HEK293 (cell line): ENCODE data around the gene HERC4.

Experiments used
- CTCF ChIA-PET: fragments of 350-600 bp; formaldehyde crosslinking; extraction: SDS; loops from one replicate; lab custom pipeline; 2021; ENCODE audit warnings: antibody characterized with exemption; lab: Yijun Ruan, JAX
- POLR2A ChIA-PET: fragments of 300-600 bp; formaldehyde crosslinking; extraction: SDS; loops from one replicate; lab custom pipeline; 2020; ENCODE audit warnings: antibody characterized with exemption, inconsistent platforms; lab: Yijun Ruan, JAX
- H3K27ac ChIP-seq: fragments of 200-500 bp; sonication (Bioruptor generic); 2 replicates; pipeline ENCODE4 v1.5.1; 2014; ENCODE audit warnings: low read depth, low read length, control low read depth, inconsistent platforms; ENCODE audit errors: extremely low read depth
- H3K36me3 ChIP-seq, 2 experiments: fragments of 200-500 bp in 1 of 2; sonication (Bioruptor generic) in 1 of 2; 1 replicate in 1 of 2; 2 replicates in 1 of 2; pipeline ENCODE4 v1.5.1; 2014 to 2017; ENCODE audit warnings: inconsistent platforms in 2 of 2, low read length in 2 of 2; ENCODE audit not compliant: control insufficient read depth in 2 of 2, insufficient read depth in 1 of 2
- H3K4me1 ChIP-seq: fragments of 200-500 bp; sonication (Bioruptor generic); 2 replicates; pipeline ENCODE4 v1.5.1; 2014; ENCODE audit warnings: mild to moderate bottlenecking, low read length, inconsistent platforms; ENCODE audit not compliant: control insufficient read depth, insufficient read depth
- H3K4me3 ChIP-seq: 2 replicates; pipeline ENCODE4 v1.5.1; 2011; ENCODE audit warnings: low read depth, mild to moderate bottlenecking, control low read depth, low read length, moderate library complexity
- H3K9me3 ChIP-seq: fragments of 200-500 bp; sonication (Bioruptor generic); 2 replicates; pipeline ENCODE4 v1.5.1; 2014; ENCODE audit warnings: low read depth, low read length, inconsistent platforms; ENCODE audit not compliant: control insufficient read depth, insufficient read depth
- PATZ1 ChIP-seq: fragments of 450-650 bp; formaldehyde crosslinking; IDR thresholded peaks from 2 replicates; pipeline ENCODE4 v1.5.1; 2016; ENCODE audit warnings: missing biosample characterization, missing genetic modification characterization
- REPIN1 ChIP-seq: fragments of 450-650 bp; formaldehyde crosslinking; IDR thresholded peaks from 2 replicates; pipeline ENCODE4 v1.5.1; 2017; ENCODE audit warnings: missing biosample characterization, missing genetic modification characterization, low read depth
- ZBTB44 ChIP-seq: fragments of 450-650 bp; IDR thresholded peaks from 2 replicates; pipeline ENCODE4 v1.5.1; 2018; ENCODE audit warnings: missing biosample characterization, mild to moderate bottlenecking, missing genetic modification characterization
- ZEB2 ChIP-seq: fragments of 450-650 bp; formaldehyde crosslinking; IDR thresholded peaks from 2 replicates; pipeline ENCODE4 v1.5.1; 2016; ENCODE audit warnings: missing biosample characterization, missing genetic modification characterization
- ZFHX2 ChIP-seq: fragments of 450-650 bp; formaldehyde crosslinking; conservative IDR thresholded peaks from 2 replicates; pipeline ENCODE4 v1.5.1; 2016; ENCODE audit warnings: missing biosample characterization, missing genetic modification characterization
- ZFP69B ChIP-seq: fragments of 450-650 bp; formaldehyde crosslinking; IDR thresholded peaks from 2 replicates; pipeline ENCODE4 v1.5.1; 2016; ENCODE audit warnings: missing biosample characterization, missing genetic modification characterization
- ZNF10 ChIP-seq: fragments of 450-650 bp; formaldehyde crosslinking; IDR thresholded peaks from 2 replicates; pipeline ENCODE4 v1.5.1; 2017; ENCODE audit warnings: missing biosample characterization, missing genetic modification characterization
- ZNF391 ChIP-seq: fragments of 450-650 bp; formaldehyde crosslinking; IDR thresholded peaks from 2 replicates; pipeline ENCODE4 v1.5.1; 2016; ENCODE audit warnings: low read depth, missing biosample characterization, missing genetic modification characterization, borderline replicate concordance
- ZNF548 ChIP-seq: fragments of 450-650 bp; formaldehyde crosslinking; IDR thresholded peaks from 2 replicates; pipeline ENCODE4 v1.5.1; 2016; ENCODE audit warnings: missing biosample characterization, missing genetic modification characterization
- ZNF654 ChIP-seq: fragments of 450-650 bp; formaldehyde crosslinking; IDR thresholded peaks from 2 replicates; pipeline ENCODE4 v1.5.1; 2016; ENCODE audit warnings: low read depth, missing biosample characterization, missing genetic modification characterization
- ZNF660 ChIP-seq: fragments of 450-650 bp; IDR thresholded peaks from 2 replicates; pipeline ENCODE4 v1.5.1; 2018; ENCODE audit warnings: missing biosample characterization, mild to moderate bottlenecking, missing genetic modification characterization
- ZNF677 ChIP-seq: fragments of 450-650 bp; IDR thresholded peaks from 2 replicates; pipeline ENCODE4 v1.5.0; 2018; ENCODE audit warnings: missing biosample characterization, mild to moderate bottlenecking, missing genetic modification characterization, moderate library complexity
- ZNF76 ChIP-seq: fragments of 450-650 bp; formaldehyde crosslinking; IDR thresholded peaks from 2 replicates; pipeline ENCODE4; 2016; ENCODE audit warnings: low read depth, missing biosample characterization, missing genetic modification characterization, borderline replicate concordance
- ZNF792 ChIP-seq: fragments of 450-650 bp; formaldehyde crosslinking; IDR thresholded peaks from 2 replicates; pipeline ENCODE4 v1.5.1; 2016; ENCODE audit warnings: missing biosample characterization, missing genetic modification characterization
- ZNF837 ChIP-seq: fragments of 450-650 bp; formaldehyde crosslinking; IDR thresholded peaks from 2 replicates; pipeline ENCODE4 v1.5.1; 2016; ENCODE audit warnings: missing biosample characterization, missing genetic modification characterization
- ZSCAN23 ChIP-seq: fragments of 450-650 bp; formaldehyde crosslinking; IDR thresholded peaks from 2 replicates; pipeline ENCODE4 v1.5.1; 2016; ENCODE audit warnings: missing biosample characterization, missing genetic modification characterization
- ZSCAN4 ChIP-seq: fragments of 450-650 bp; formaldehyde crosslinking; IDR thresholded peaks from 2 replicates; pipeline ENCODE4 v1.5.1; 2017; ENCODE audit warnings: missing biosample characterization, missing genetic modification characterization
- ZXDB ChIP-seq: fragments of 450-650 bp; formaldehyde crosslinking; IDR thresholded peaks from 2 replicates; pipeline ENCODE4 v1.5.1; 2016; ENCODE audit warnings: missing biosample characterization, missing genetic modification characterization
- TF ChIP-seq, protein P1 (sequence below): fragments of 450-650 bp; formaldehyde crosslinking; IDR thresholded peaks from 2 replicates; pipeline ENCODE4 v1.5.1; 2016; ENCODE audit warnings: missing biosample characterization, missing genetic modification characterization
- TF ChIP-seq, protein P2 (sequence below): fragments of 450-650 bp; formaldehyde crosslinking; IDR thresholded peaks from 2 replicates; pipeline ENCODE4 v1.5.1; 2016; ENCODE audit warnings: missing biosample characterization, missing genetic modification characterization
- TF ChIP-seq, protein P3 (sequence below): sonication (generic); formaldehyde crosslinking; IDR thresholded peaks from 2 replicates; pipeline ENCODE4 v1.8.1; 2022; ENCODE audit warnings: mild to moderate bottlenecking, moderate library complexity, missing genetic modification reagents

HERC4 gene

DNA sequence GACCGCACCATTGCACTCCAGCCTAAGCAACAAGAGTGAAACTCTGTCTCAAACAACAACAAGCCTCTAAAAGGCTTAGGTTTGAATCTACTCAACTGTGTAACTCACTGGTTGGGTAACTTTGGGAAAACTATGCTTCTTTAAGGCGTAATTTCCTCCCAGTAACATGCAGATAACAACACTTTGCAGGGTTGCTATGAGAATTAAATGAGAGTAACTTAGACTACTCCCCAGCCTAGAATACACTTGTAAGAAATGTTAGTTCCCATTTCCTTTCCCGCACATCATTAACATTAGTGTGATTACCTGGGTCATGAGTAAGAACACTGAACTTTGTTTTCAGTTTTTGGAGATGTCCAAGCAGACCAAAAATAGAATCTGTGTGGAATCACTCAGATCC, 28.8 kb upstream of the HERC4 start (continued):
- no peak for TF ChIP-seq ZBTB44 (tag by site-specific recombination)
- TF ChIP-seq ZXDB (tag by site-specific recombination), result no peak

DNA sequence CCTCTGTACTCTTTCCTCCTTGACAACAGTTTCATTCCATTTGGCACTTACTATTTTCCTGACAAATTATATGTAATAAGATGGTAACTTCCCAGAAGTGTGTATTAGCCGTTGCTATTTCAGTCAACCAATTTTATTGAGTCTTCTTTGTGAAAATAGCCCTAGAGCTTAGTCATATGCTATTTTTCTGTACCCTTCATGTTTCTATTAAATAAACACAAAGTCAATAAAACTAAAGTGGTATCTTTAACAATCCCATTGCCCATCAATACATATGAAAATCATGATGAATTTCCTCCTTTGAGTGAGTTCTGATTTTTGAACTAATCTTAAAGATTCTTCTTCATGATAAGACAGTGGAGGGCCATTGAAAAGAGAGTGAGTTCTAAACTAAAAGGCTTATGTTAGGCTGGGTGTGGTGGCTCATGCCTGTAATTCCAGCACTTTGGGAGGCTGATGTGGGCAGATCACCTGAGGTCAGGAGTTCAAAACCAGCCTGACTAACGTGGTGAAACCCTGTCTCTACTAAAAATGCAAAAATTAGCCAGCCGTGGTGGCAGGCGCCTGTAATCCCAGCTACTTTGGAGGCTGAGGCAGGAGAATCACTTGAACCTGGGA, 28.3 kb upstream of the HERC4 start:
- ChIA-PET CTCF (no interaction called here), POLR2A (no interaction called here)
- H3K4me3 ChIP-seq, result no peak overlapping the region
- H3K36me3 ChIP-seq, result no peaks in the 10 kb centered on the region
- TF ChIP-seq ZNF548 (tag by site-specific recombination) (no peak), PATZ1 (tag by site-specific recombination) (no peak), ZSCAN4 (tag by site-specific recombination) (no peak), ZNF10 (no peak), ZFP69B (no peak), ZEB2 (tag by site-specific recombination) (no peak), ZBTB44 (tag by site-specific recombination) (no peak), ZNF76 (tag by site-specific recombination) (no peak), REPIN1 (no peak), ZNF792 (no peak), ZNF837 (tag by site-specific recombination) (no peak), ZSCAN23 (no peak), ZNF391 (no peak), ZNF677 (no peak), ZFHX2 (tag by site-specific recombination) (no peak), ZNF660 (tag by site-specific recombination) (no peak), ZNF654 (tag by site-specific recombination) (no peak)
- TF ChIP-seq, protein P1, sequence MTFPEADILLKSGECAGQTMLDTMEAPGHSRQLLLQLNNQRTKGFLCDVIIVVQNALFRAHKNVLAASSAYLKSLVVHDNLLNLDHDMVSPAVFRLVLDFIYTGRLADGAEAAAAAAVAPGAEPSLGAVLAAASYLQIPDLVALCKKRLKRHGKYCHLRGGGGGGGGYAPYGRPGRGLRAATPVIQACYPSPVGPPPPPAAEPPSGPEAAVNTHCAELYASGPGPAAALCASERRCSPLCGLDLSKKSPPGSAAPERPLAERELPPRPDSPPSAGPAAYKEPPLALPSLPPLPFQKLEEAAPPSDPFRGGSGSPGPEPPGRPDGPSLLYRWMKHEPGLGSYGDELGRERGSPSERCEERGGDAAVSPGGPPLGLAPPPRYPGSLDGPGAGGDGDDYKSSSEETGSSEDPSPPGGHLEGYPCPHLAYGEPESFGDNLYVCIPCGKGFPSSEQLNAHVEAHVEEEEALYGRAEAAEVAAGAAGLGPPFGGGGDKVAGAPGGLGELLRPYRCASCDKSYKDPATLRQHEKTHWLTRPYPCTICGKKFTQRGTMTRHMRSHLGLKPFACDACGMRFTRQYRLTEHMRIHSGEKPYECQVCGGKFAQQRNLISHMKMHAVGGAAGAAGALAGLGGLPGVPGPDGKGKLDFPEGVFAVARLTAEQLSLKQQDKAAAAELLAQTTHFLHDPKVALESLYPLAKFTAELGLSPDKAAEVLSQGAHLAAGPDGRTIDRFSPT (tag by site-specific recombination), result no peak
- TF ChIP-seq, protein P2, sequence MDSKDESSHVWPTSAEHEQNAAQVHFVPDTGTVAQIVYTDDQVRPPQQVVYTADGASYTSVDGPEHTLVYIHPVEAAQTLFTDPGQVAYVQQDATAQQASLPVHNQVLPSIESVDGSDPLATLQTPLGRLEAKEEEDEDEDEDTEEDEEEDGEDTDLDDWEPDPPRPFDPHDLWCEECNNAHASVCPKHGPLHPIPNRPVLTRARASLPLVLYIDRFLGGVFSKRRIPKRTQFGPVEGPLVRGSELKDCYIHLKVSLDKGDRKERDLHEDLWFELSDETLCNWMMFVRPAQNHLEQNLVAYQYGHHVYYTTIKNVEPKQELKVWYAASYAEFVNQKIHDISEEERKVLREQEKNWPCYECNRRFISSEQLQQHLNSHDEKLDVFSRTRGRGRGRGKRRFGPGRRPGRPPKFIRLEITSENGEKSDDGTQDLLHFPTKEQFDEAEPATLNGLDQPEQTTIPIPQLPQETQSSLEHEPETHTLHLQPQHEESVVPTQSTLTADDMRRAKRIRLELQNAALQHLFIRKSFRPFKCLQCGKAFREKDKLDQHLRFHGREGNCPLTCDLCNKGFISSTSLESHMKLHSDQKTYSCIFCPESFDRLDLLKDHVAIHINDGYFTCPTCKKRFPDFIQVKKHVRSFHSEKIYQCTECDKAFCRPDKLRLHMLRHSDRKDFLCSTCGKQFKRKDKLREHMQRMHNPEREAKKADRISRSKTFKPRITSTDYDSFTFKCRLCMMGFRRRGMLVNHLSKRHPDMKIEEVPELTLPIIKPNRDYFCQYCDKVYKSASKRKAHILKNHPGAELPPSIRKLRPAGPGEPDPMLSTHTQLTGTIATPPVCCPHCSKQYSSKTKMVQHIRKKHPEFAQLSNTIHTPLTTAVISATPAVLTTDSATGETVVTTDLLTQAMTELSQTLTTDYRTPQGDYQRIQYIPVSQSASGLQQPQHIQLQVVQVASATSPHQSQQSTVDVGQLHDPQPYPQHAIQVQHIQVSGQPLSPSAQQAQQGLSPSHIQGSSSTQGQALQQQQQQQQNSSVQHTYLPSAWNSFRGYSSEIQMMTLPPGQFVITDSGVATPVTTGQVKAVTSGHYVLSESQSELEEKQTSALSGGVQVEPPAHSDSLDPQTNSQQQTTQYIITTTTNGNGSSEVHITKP (tag by site-specific recombination), result no peak
- TF ChIP-seq, protein P3, sequence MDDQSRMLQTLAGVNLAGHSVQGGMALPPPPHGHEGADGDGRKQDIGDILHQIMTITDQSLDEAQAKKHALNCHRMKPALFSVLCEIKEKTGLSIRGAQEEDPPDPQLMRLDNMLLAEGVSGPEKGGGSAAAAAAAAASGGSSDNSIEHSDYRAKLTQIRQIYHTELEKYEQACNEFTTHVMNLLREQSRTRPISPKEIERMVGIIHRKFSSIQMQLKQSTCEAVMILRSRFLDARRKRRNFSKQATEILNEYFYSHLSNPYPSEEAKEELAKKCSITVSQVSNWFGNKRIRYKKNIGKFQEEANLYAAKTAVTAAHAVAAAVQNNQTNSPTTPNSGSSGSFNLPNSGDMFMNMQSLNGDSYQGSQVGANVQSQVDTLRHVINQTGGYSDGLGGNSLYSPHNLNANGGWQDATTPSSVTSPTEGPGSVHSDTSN (CRISPR knock-in tag), result no peak
- TF ChIP-seq, all 188 proteins: peak for 0
- H3K27ac ChIP-seq, result no peak overlapping the region
- no peaks in the 10 kb centered on the region for H3K9me3 ChIP-seq
- peaks cover 18% of the 10 kb centered on the region for H3K4me1 ChIP-seq
